Hematopoietic multipotent progenitor cell treated with erythropoietin and hydrocortisone succinate and interleukin-3 and kit ligand, for 4 days (in vitro differentiated cells): Measurements from ENCODE around the gene PHLPP2.
"Not testable (repeated sequence)": the region's sequence is repeated elsewhere in the genome, so short reads cannot be mapped to it uniquely, and the experiment has no call there.

Experiments
- DNase-seq: peaks from one replicate; pipeline ENCODE4 v3.0.0-alpha.2; 2015

The PHLPP2 gene

GRCh38 chr16:71666264-71666663 is 58.2 kb downstream of the PHLPP2 start:
- no peak for DNase-seq

GRCh38 chr16:71659471-71659870 is 65.0 kb downstream of the PHLPP2 start:
- DNase-seq, result no peak

GRCh38 chr16:71658771-71659170 is 65.7 kb downstream of the PHLPP2 start:
- no peak for DNase-seq

GRCh38 chr16:71649704-71650103 is 74.8 kb downstream of the PHLPP2 start:
- DNase-seq, result no peak

GRCh38 chr16:71648921-71649320 is 75.6 kb downstream of the PHLPP2 start:
- peak; percentile 44 for DNase-seq

GRCh38 chr16:71648162-71648561 is 76.3 kb downstream of the PHLPP2 start:
- no peak for DNase-seq

GRCh38 chr16:71647391-71647790 is 77.1 kb downstream of the PHLPP2 start:
- no peak for DNase-seq

- peak; percentile 68 for DNase-seq
Measured at GRCh38 chr16:71645450-71645849, 79.1 kb downstream of the PHLPP2 start.

- DNase-seq, result no peak
Measured at GRCh38 chr16:71637398-71637797, 87.1 kb downstream of the PHLPP2 start.

GRCh38 chr16:71635632-71636031 is 88.9 kb downstream of the PHLPP2 start:
- DNase-seq, result no peak

GRCh38 chr16:71631776-71632175 is 92.7 kb downstream of the PHLPP2 start:
- no peak for DNase-seq

- DNase-seq, result no peak
Measured at GRCh38 chr16:71630808-71631207, 93.7 kb downstream of the PHLPP2 start.

- no peak for DNase-seq
Measured at GRCh38 chr16:71629278-71630016, 95.1 kb downstream of the PHLPP2 start.

GRCh38 chr16:71628810-71629209 is 95.7 kb downstream of the PHLPP2 start:
- DNase-seq, result no peak

GRCh38 chr16:71627731-71628181 is 96.7 kb downstream of the PHLPP2 start:
- DNase-seq, result peak; percentile 12

GRCh38 chr16:71626858-71627213 is 97.7 kb downstream of the PHLPP2 start:
- no peak for DNase-seq

- no peak for DNase-seq
Measured at GRCh38 chr16:71626018-71626857, 98.3 kb downstream of the PHLPP2 start, which contains the start of gene MARVELD3. Gene MARVELD3, plus strand, starts transcription at chr16:71626184. Its CDS starts 46 bp downstream, at chr16:71626230.

GRCh38 chr16:71625113-71625850 is 99.2 kb downstream of the PHLPP2 start:
- no peak for DNase-seq

- DNase-seq, result no peak
Measured at GRCh38 chr16:71623597-71623996, 100.9 kb downstream of the PHLPP2 start.

GRCh38 chr16:71622088-71622487 is 102.4 kb downstream of the PHLPP2 start:
- peak; percentile 24 for DNase-seq

GRCh38 chr16:71618429-71618828 is 106.1 kb downstream of the PHLPP2 start:
- no peak for DNase-seq

GRCh38 chr16:71614956-71615355 is 109.5 kb downstream of the PHLPP2 start:
- DNase-seq, result not testable (repeated sequence)
